Endothelial cell of coronary artery (primary cell): Measurements from ENCODE around the gene INAFM2. TPM values are rescaled to one million over a fixed set of nuclear protein-coding genes. Genes with fewer than 3 reads are reported as not detected.

Experiments
- total RNA-seq: library from RNA; depleted of rRNA; stranded (reverse); fragments of >200 nt; gene quantifications from 2 replicates; pipeline ENCODE4 v1.2.3, GENCODE V29; 2014

The INAFM2 gene
- 18.0 and 22.7 TPM in 2 replicates for total RNA-seq

DNA sequence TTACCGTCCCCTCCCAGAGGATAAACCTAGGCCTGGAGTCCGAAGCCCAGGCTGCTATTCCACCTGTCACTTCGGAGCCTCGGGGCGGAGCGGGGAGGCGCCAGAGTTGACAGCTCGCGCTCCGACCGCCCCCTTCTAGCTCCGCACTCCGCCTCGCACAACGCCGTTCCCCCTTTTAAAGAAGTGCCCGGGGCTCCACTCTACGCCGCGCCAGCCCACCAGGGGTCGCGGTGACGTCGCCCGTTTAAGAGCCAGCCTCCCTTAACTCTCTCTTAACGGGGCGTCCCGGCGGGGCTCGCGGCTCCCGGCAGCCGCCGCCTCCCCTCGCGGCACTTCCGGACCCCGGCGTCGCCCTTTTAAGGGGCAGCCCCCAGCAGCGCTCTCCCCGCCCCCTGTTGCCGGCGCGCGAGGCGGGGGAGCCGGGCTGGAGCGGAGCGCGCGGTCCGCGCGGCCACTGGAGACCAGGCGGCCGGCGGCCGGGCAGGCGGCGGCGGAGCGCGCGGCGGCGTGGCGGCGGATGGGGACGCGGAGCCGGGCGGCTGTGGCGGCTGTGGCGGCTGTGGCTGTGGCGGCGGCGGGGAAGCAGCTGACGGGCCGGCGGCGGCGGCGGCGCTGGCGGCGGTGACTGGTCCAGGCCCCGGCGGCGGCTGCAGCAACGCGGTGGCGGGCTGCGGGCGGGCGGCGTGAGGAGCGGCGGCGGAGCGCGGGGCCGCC, at the start of gene INAFM2:
Gene INAFM2, plus strand, starts transcription at position 454 of the 714 bp plus-strand sequence. CDS start 364 bp downstream, outside the sequence.

DNA sequence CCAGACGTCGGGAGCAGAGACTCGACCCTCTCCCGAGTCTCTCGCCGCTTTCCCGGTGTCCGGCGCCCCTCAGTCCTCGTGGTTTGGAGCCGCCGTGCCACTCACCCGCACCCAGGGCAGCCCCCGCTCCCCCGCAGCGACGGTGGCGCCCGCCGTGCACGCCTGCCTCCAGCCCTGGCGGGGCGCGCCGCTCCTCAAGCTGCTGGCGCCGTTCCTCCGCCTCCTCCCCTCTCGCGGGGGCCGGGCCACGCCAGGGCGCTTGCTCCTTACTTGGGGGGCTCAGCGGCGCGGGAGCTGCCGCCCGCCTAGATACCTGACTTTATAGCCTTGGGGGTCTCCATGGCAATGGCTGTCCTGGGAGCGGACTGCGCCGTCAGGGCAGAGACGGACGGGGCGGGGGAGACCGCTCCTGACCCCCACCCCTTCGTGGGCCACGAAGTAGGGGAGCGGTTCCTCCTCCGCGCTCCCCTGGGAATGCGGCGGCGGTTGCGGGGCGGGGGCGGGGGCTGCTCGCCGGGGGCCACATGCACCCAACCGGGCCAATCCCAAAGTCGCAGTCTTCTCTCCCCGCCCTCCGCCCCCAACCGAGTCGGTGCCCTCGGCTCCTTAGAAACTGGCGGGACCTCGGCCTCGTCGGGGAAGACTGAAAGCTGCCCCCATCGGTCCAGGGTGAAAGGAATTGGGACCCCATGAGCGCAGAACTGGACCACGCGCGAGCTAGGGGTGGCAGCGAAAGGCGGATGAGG, 40.5 kb upstream of the INAFM2 start, which contains the start of gene ANKRD63:
Gene ANKRD63, minus strand, starts transcription at position 196 of the 746 bp plus-strand sequence. CDS start 478 bp downstream, outside the sequence.

DNA sequence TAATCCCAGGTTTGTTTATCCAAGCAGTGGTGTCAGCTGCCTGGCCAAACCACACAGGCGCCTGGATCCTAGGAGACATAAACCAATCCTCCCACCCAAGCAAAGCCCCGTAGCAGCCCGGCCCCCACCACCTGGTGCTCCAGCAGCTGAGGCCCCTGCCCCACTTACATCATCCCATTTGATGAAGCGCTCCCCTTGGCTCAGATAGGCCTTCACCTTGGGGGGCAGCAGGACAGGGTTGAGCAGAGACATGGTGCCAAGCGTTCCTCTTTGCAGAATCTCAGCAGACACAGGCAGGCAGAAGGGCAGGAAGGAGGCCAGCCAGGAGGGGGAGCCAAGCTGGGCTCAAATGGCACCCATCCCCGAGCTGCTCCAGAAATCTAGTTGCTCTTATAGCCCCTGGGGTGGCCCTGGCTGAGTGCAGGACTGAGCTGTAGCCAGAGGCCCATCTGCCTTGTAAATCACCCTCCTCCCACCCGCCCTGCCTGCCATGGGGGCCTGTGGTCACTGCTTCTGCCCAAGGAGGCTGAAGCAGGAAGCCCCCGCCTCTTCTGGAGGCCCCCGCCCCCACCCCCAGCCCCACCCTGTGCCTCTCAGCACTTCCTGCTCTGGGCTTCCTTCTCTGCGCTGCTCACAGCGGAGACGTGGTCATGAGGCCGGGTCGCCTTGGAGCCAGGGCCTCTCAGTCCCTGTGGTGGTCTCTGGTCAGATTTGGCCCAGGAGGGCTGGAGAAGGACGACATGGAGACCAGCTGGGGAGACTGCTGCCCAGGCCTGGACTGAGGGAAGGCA, 15.9 kb upstream of the INAFM2 start, which contains the start of gene PLCB2:
Gene PLCB2, minus strand, starts transcription at position 515 of the 791 bp plus-strand sequence. Its CDS starts 263 bp downstream, at position 252.

DNA sequence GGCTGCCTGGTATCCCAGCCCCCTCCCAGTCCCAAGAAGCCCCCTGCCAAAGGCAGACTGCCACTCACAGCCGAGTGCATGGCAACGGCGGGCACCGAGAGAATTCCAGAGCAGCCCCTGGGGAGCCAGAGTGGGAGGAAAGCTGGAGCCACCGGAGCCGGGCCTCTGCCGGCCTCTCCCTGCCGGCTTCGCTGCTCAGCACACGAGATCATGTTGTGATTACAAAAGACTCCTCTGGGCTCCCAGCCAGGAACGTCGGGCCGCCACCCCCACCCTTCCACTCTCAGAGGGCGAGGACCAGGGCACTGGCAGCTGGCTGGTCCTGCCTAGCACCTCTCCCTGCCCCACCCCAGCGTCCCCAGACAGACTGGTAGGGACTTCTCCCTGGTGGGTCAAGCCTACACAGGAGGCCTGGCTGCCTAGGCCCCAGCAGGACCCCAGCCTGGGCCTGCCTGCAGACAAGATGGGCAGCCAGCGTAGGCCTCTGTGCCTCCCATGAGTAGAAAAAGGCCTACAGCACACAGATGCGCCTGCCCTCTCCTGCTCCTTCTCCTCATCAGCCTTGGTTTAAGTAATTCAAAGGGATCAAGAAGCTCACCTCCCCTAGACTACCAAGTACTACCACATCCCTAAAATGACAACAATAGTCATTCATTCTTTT, 17.4 kb downstream of the INAFM2 start, which contains the start of gene CCDC9B:
Gene CCDC9B, minus strand, starts transcription at position 200 of the 661 bp plus-strand sequence. Its CDS starts 120 bp downstream, at position 80.

DNA sequence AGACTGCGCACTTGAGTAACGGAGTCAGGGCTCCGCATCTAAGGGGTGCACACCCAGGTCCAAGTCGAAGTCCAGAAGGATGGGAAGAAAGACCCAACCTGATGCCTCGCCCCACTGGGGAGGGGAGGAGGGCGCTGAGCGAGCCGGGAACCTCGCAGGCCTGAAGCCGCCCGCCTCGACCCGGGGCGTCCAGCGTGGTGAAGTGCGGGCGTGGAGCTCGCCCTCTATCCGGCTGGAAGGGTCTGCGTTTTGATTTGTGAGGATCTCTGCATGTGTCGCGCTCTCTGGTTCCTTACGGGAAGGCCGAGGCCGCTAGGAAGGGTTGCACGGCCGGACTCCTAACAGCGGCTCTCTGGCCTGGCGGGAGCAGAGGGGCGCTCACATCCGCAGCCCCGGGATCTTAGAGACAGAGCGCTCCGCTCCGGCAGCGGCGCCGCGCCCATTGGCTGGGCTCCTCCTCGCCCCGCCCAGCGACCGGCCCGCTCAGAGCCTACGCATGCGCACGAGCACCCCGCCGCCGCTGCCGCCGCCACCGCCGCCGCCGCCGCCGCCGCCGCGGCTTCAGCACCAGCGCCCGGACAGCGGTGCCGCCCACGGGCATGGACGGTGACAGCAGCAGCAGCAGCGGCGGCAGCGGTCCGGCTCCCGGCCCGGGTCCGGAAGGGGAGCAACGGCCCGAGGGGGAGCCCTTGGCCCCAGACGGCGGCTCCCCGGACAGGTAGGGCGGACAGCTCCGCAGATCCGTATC, 34.4 kb downstream of the INAFM2 start, which contains the start of gene DISP2:
Gene DISP2, plus strand, starts transcription at position 497 of the 748 bp plus-strand sequence. Its CDS starts 103 bp downstream, at position 600.

Other genes starting within 250 kb of the INAFM2 start
- 3.0 and 4.0 TPM in 2 replicates for gene BMF, start 214.8 kb upstream of the INAFM2 start, total RNA-seq
- 10.1 and 29.4 TPM in 2 replicates for gene BUB1B, start 162.6 kb upstream of the INAFM2 start, total RNA-seq
- gene PAK6, start 84.6 kb upstream of the INAFM2 start, total RNA-seq: not detected in 2 replicates
- 0.09 TPM in 2 replicates for gene ANKRD63, start 40.6 kb upstream of the INAFM2 start, total RNA-seq
- gene PLCB2, start 15.8 kb upstream of the INAFM2 start, total RNA-seq: 1.7 and 2.0 TPM in 2 replicates
- gene CCDC9B, start 17.2 kb downstream of the INAFM2 start, total RNA-seq: 26.2 and 75.5 TPM in 2 replicates
- not detected in 2 replicates for gene PHGR1, start 27.3 kb downstream of the INAFM2 start, total RNA-seq
- 0.18 and 0.19 TPM in 2 replicates for gene DISP2, start 34.5 kb downstream of the INAFM2 start, total RNA-seq
- 30.4 and 47.1 TPM in 2 replicates for gene KNSTRN, start 59.0 kb downstream of the INAFM2 start, total RNA-seq
- 36.4 and 46.3 TPM in 2 replicates for gene IVD, start 82.1 kb downstream of the INAFM2 start, total RNA-seq
- gene BAHD1, start 117.3 kb downstream of the INAFM2 start, total RNA-seq: 6.7 and 8.2 TPM in 2 replicates
- gene CHST14, start 147.3 kb downstream of the INAFM2 start, total RNA-seq: 7.3 and 8.7 TPM in 2 replicates
- 15.3 and 20.9 TPM in 2 replicates for gene CCDC32, start 241.3 kb downstream of the INAFM2 start, total RNA-seq
- gene RPUSD2, start 245.6 kb downstream of the INAFM2 start, total RNA-seq: 13.9 and 14.0 TPM in 2 replicates